Inferior parietal cortex (tissue), 1 donor: ENCODE results near the gene RTP5.

Experiments
- DNase-seq: peaks from one replicate; pipeline ENCODE4 v3.0.0-alpha.2; 2016; ENCODE audit errors: extremely low spot score

RTP5 gene

GRCh38 chr2:241857572-241858121 is 11.9 kb upstream of the RTP5 start:
- DNase-seq, result no peak

- no peak for DNase-seq
Observed at GRCh38 chr2:241858206-241859016, 11.1 kb upstream of the RTP5 start, which contains the start of gene PDCD1. Gene PDCD1 (minus strand): TSS chr2:241858894. CDS start chr2:241858838, 56 bp downstream.

- no peak for DNase-seq
Observed at GRCh38 chr2:241859017-241859435, 10.5 kb upstream of the RTP5 start.

GRCh38 chr2:241859436-241860183 is 9.9 kb upstream of the RTP5 start:
- no peak for DNase-seq

- no peak for DNase-seq
Observed at GRCh38 chr2:241860184-241861078, 9.1 kb upstream of the RTP5 start.

- no peak for DNase-seq
Observed at GRCh38 chr2:241861264-241861663, 8.3 kb upstream of the RTP5 start.

- no peak for DNase-seq
Observed at GRCh38 chr2:241862093-241862492, 7.4 kb upstream of the RTP5 start.

- no peak for DNase-seq
Observed at GRCh38 chr2:241862775-241863535, 6.6 kb upstream of the RTP5 start.

GRCh38 chr2:241863536-241863954 is 6.0 kb upstream of the RTP5 start:
- DNase-seq, result no peak

- DNase-seq, result no peak
Observed at GRCh38 chr2:241864168-241864849, 5.2 kb upstream of the RTP5 start.

GRCh38 chr2:241864850-241865213 is 4.7 kb upstream of the RTP5 start:
- no peak for DNase-seq

GRCh38 chr2:241865416-241865956 is 4.0 kb upstream of the RTP5 start:
- no peak for DNase-seq

- DNase-seq, result no peak
Observed at GRCh38 chr2:241865957-241866789, 3.4 kb upstream of the RTP5 start.

- DNase-seq, result no peak
Observed at GRCh38 chr2:241866790-241867645, 2.5 kb upstream of the RTP5 start.

- no peak for DNase-seq
Observed at GRCh38 chr2:241867776-241868420, 1.6 kb upstream of the RTP5 start.

- no peak for DNase-seq
Observed at GRCh38 chr2:241868661-241869081, 858 bp upstream of the RTP5 start.

- no peak for DNase-seq
Observed at GRCh38 chr2:241870081-241870541, 582 bp downstream of the RTP5 start.
